ENCODE results near the gene CCDC102A. TPM values are rescaled to one million over a fixed set of nuclear protein-coding genes. Genes with fewer than 3 reads are reported as not detected.

CCDC102A gene
- total RNA-seq, 2 experiments from 2014 or later, result 8.8 to 9.0 TPM

DNA sequence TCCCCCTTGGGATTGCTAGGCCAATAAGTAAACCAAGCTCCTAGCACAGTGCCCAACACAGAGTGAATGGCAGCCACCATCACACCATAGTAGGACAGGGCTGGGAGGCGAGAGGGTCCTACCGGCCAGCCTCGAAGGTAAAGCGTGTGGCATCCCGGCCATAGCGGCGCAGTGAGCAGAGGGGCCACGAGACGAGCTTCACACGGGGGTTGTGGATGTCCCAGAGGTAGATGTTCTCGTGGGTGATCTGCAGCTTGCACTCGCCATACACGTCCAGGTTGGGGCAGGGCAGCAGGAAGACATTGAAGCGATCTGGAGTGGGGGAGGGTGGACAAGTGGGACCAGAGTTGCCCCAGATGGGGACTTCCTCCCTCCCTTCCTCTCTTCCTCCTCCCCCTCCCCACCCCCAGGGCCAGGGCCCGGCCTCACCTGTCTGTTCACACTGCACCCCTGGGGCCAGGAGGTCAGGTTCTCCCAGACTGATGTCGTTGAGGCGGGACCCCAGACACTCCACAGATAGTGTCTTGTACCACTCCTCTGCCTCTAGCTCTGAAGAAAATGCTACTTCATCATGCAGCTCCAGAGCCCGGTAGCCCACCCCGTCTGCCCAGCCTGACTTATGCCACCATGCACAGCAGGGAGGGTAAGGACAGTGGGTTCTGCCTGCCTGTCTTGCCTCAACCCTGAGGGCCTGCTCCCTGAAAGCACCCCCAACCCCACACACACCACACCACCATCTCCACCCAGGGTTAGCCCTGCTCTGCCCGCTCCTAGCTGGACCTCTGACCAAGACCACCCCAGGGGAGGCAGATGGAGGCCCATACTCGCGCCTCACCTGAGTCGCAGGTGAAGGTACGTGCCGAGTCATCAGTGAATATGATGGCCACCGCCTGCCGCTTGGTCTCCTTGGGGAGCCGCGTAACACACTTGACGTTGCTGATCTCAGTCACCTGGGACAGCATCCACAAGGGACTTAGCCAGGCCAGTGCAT lies 61.4 kb downstream of the CCDC102A start:
- no peak overlapping the region for H3K4me3 Mint-ChIP-seq
- H3K27ac Mint-ChIP-seq, result peak overlapping the region; percentile 72
- POLR2A ChIA-PET, result interaction anchor here (0.8 kb wide), 1 partner anchor 260 kb away, joined by 3 read pairs; the partner anchor contains the start of gene KATNB1
- peaks cover 6% of the 10 kb centered on the region for H3K36me3 Mint-ChIP-seq (ENCODE audit: low read depth)
- intact Hi-C loops (cut with DNase I, micrococcal nuclease), result loop anchor here (1.0 kb wide), 2 partner anchors 44 to 61 kb away; partner anchors contain the start of gene CCDC102A (in 1 of the 2)
- peaks cover 19% of the 10 kb centered on the region for H3K4me1 Mint-ChIP-seq
- H3K27me3 Mint-ChIP-seq, result no peaks in the 10 kb centered on the region
- ATAC-seq, result peak; percentile 1
- CTCF ChIA-PET, result interaction anchor here (0.6 to 4.9 kb wide), 14 partner anchors 8 to 1096 kb away, joined by 3 to 32 read pairs (median 4); partner anchors contain the start of gene POLR2C
- no peaks in the 10 kb centered on the region for H3K9me3 Mint-ChIP-seq (ENCODE audit: low read depth)
- DNase-seq, result peak; percentile 34

DNA sequence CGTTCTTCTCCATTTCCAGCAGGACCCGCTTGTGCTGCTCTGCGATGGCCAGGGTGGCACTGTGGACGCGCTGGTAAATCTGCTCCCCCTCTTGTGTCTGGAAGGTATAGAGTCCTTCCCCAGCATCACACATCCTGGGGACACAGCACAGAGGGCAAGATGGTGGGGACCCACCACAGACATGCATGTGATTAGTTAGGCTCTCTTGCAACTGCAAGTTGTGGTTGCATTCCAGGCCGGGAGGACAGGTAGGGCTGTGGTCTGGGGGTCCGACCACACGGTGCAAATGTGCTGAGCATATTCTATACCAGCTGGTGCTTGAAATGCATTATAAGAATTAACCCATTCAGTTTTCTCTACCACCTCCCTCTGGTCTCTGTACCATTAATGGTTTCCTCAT lies 62.5 kb downstream of the CCDC102A start:
- Mint-ChIP-seq H3K27ac (no peak overlapping the region), H3K36me3 (ENCODE audit: low read depth) (peaks cover 7% of the 10 kb centered on the region), H3K9me3 (ENCODE audit: low read depth) (no peaks in the 10 kb centered on the region), H3K27me3 (no peaks in the 10 kb centered on the region), H3K4me1 (peaks cover 15% of the 10 kb centered on the region), H3K4me3 (no peak overlapping the region)
- POLR2A ChIA-PET, result no interaction called here
- ATAC-seq (no peak), DNase-seq (no peak)
- intact Hi-C loops (cut with DNase I, micrococcal nuclease), result no loop called here
- CTCF ChIA-PET, result interaction anchor here (1.0 to 4.9 kb wide), 5 partner anchors 8 to 55 kb away, joined by 3 to 32 read pairs (median 5); partner anchors contain the start of gene POLR2C

DNA sequence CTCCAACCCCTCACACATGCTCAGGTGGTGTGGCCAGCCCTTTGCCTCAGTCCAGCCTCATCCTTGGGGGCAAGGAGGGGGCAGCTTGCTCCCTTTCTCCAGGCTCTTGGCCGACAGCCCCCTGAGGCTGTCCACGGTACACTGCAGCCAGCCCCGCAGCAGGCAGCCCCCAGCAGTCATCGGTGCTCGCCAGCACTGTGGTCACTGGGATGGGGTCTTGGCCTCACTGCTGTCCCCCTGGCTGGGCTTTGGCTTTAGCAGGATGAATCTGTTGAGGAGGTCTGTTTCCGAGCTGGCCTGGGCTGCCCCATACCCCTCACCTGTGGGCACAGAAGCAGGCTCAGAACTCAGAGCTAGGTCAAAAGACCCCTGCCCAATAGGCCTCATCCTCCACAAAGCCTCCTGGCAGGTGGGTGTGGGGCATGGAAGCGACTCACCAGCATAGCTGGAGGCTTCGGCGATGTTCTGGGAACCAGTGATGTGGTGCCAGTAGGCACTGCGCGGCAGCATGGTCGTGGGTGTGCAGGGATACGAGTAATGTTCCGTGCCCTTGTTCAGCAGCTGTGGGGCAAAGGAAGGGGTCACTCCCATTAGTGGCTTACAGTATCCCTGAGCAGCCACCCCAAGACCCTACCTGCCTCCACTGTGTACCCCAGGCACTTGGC lies 63.1 kb downstream of the CCDC102A start:
- intact Hi-C loops (cut with DNase I, micrococcal nuclease), result no loop called here
- Mint-ChIP-seq H3K27me3 (no peaks in the 10 kb centered on the region), H3K4me1 (peaks cover 15% of the 10 kb centered on the region), H3K27ac (no peak overlapping the region), H3K9me3 (ENCODE audit: low read depth) (no peaks in the 10 kb centered on the region), H3K36me3 (ENCODE audit: low read depth) (peaks cover 12% of the 10 kb centered on the region), H3K4me3 (no peak overlapping the region)
- POLR2A ChIA-PET, result no interaction called here
- ATAC-seq (no peak), DNase-seq (no peak)
- CTCF ChIA-PET, result interaction anchor here (0.9 to 4.9 kb wide), 4 partner anchors 8 to 27 kb away, joined by 3 to 32 read pairs (median 8); partner anchors contain the start of genes CIAPIN1 and POLR2C

DNA sequence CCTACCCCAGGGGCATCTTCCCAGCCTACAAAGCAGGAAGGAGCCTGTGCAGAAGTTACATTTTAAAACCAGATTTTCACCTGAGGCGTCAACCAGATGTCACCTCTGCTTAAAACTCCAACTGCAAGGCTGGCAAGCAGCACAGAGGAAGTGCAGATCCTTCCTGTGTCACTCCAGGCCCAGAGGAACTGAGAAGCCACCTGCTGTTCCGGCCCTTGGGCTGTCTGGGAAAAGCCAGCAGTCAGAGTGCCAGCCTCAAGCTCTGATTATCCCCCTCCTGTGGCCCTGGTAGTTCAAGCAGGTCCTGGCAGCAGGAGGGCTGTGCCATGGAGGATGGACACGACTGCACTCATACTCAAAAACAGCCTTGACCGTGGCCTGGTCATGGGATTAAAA lies 63.7 kb downstream of the CCDC102A start:
- Mint-ChIP-seq H3K27ac (peak overlapping the region; percentile 19), H3K36me3 (ENCODE audit: low read depth) (peaks cover 15% of the 10 kb centered on the region), H3K4me1 (peaks cover 15% of the 10 kb centered on the region), H3K9me3 (ENCODE audit: low read depth) (no peaks in the 10 kb centered on the region), H3K27me3 (no peaks in the 10 kb centered on the region), H3K4me3 (no peak overlapping the region)
- ChIA-PET CTCF (interaction anchor here (0.5 to 4.9 kb wide), 5 partner anchors 9 to 483 kb away, joined by 3 to 32 read pairs (median 3); partner anchors contain the start of genes CIAPIN1, NLRC5 and POLR2C), POLR2A (no interaction called here)
- intact Hi-C loops (cut with DNase I, micrococcal nuclease), result no loop called here
- DNase-seq (no peak), ATAC-seq (no peak)

DNA sequence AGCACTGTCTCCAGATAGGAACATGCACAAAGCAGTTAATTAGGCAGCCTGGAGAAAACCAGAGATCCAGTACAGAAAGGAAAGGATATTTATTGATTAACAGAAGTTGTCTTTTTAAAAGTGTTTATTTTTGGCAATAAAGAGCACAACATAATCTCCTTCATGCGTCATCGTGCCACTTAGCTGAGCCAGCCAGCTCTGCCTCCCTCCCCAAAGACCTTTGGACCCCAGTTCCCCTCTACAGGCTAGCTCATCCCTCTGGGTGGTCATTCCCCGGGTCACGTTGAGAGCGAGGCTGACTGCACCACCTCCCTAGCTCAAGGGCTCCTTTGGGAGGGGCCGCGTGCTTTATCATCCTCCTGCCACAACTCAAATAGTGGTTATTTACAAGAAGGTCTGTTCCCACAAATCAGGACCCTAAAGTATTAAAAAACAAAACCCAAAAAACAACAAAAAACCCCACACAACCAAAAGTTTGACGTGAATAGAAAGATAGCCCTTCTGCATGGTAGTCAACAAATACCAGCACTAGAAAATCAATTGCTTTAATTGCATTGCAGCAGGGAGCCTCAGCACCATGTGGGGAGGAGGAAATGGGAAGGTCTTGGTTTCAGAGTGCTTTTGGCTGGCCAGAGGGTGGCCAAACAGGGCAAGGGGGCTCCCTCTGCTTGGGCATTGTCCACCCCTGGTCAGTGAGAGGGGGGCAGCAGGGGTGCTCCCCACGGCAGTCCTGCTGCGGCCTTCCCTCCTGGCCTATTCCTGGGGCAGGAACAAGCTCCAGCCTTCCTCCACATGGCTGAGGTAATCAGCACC lies 64.3 kb downstream of the CCDC102A start:
- Mint-ChIP-seq H3K27me3 (no peaks in the 10 kb centered on the region), H3K4me3 (no peak overlapping the region), H3K4me1 (peaks cover 15% of the 10 kb centered on the region), H3K9me3 (ENCODE audit: low read depth) (no peaks in the 10 kb centered on the region), H3K36me3 (ENCODE audit: low read depth) (peaks cover 19% of the 10 kb centered on the region), H3K27ac (peak overlapping the region; percentile 21)
- DNase-seq (no peak), ATAC-seq (no peak)
- CTCF ChIA-PET, result interaction anchor here (0.5 to 4.9 kb wide), 5 partner anchors 10 to 483 kb away, joined by 3 to 32 read pairs (median 3); partner anchors contain the start of genes NLRC5 and POLR2C
- POLR2A ChIA-PET, result no interaction called here
- intact Hi-C loops (cut with DNase I, micrococcal nuclease), result no loop called here

DNA sequence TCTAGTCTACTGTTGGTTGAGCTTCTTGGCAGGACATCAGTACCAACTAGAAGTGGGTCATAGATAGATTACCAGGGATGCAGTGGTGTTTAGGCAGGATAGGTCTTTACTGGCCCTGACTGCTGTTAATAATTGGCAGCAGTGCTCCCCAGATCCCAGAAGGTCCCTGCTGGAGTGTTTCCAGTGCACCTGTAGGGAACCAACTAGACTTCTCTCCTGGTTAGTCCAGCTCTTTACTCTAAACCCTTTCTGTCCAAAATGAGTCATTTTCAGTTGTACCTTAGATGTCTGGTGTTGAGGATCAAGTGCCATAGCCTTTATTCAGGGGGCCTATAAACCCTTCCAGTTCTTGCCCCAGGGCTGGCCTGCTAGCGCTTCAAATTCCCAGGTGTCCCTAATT lies 65.2 kb downstream of the CCDC102A start:
- CTCF ChIA-PET, result interaction anchor here (1.0 kb wide), 2 partner anchors 49 to 51 kb away, joined by 3 read pairs; no protein-coding TSS in a partner anchor
- intact Hi-C loops (cut with DNase I, micrococcal nuclease), result no loop called here

DNA sequence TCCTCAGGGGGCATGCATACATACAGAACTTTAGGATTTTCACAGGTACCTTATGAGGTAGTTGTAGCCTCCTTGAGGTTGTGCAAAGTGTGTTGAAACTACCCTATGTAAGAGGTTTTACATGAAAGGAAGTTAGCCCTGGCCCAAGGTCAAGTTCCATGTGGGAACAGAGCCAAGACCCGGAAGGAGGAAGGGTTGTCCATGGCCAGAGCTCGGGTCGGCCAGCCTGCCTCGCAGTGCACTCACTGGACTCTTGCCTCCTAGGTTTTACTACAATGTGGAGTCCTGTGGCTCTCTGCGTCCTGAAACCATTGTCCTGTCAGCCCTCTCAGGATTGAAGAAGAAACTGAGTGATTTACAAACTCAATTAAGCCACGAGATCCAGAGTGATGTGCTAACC lies 65.7 kb downstream of the CCDC102A start:
- Mint-ChIP-seq H3K27ac (no peak overlapping the region), H3K27me3 (no peaks in the 10 kb centered on the region), H3K4me1 (peaks cover 9% of the 10 kb centered on the region), H3K9me3 (ENCODE audit: low read depth) (no peaks in the 10 kb centered on the region), H3K36me3 (ENCODE audit: low read depth) (peaks cover 24% of the 10 kb centered on the region), H3K4me3 (no peak overlapping the region)
- ATAC-seq (no peak), DNase-seq (no peak)
- CTCF ChIA-PET, result interaction anchor here (1.0 kb wide), 2 partner anchors 49 to 52 kb away, joined by 3 read pairs; no protein-coding TSS in a partner anchor
- intact Hi-C loops (cut with DNase I, micrococcal nuclease), result no loop called here
- POLR2A ChIA-PET, result no interaction called here

More for the DNA sequence above, 65.2 kb downstream of the CCDC102A start:
- peaks cover 19% of the 10 kb centered on the region for H3K36me3 Mint-ChIP-seq (ENCODE audit: low read depth)
- H3K27me3 Mint-ChIP-seq, result no peaks in the 10 kb centered on the region
- H3K27ac Mint-ChIP-seq, result no peak overlapping the region
- DNase-seq (no peak), ATAC-seq (no peak)
- no peaks in the 10 kb centered on the region for H3K9me3 Mint-ChIP-seq (ENCODE audit: low read depth)
- H3K4me3 Mint-ChIP-seq, result no peak overlapping the region
- peaks cover 10% of the 10 kb centered on the region for H3K4me1 Mint-ChIP-seq
- POLR2A ChIA-PET, result no interaction called here

DNA sequence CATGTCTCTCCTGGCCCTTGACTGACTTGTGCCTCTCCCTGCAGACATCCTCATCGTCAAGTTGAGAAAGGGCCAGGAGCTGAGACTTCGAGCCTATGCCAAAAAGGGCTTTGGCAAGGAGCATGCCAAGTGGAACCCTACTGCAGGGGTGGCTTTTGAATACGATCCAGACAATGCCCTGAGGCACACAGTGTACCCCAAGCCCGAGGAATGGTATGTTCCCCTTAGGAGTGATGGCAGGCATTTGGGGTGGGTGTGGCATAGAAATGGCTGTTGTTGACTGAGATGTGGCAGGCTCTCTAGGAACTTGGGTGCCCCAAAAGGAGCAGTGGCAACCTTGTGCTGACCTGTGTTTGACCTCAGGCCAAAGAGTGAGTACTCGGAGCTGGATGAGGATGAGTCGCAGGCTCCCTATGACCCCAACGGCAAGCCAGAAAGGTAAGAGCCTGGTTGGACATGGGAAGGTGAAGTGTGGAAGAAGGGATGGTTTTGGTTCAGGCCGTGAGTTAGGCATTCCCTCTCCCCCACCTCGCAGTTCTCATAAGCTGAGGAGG lies 66.4 kb downstream of the CCDC102A start:
- DNase-seq, result no peak
- ChIA-PET CTCF (no interaction called here), POLR2A (no interaction called here)
- ATAC-seq, result no peak
- Mint-ChIP-seq H3K27ac (no peak overlapping the region), H3K4me3 (no peak overlapping the region), H3K27me3 (no peaks in the 10 kb centered on the region), H3K36me3 (ENCODE audit: low read depth) (peaks cover 26% of the 10 kb centered on the region), H3K9me3 (ENCODE audit: low read depth) (no peaks in the 10 kb centered on the region), H3K4me1 (peaks cover 6% of the 10 kb centered on the region)
- intact Hi-C loops (cut with DNase I, micrococcal nuclease), result no loop called here

DNA sequence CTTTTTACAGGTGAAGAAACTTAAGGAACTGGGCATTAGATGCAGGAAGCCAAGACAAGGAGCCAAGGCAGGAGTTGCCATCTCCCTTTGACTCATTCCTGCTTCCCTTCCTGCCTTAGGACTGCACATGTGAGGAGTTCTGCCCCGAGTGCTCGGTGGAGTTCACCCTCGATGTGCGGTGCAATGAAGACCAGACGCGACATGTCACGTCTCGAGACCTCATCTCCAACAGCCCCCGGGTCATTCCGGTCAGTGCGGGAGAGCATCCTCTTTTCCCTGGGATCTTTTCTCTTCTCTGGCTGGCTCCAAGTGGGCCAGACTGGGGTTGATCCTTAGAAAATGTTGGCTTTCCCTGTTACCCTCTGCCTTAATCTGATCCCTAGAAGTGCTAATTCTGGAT lies 67.3 kb downstream of the CCDC102A start:
- Mint-ChIP-seq H3K36me3 (ENCODE audit: low read depth) (peaks cover 34% of the 10 kb centered on the region), H3K4me3 (no peak overlapping the region), H3K27me3 (no peaks in the 10 kb centered on the region), H3K9me3 (ENCODE audit: low read depth) (no peaks in the 10 kb centered on the region), H3K4me1 (peaks cover 14% of the 10 kb centered on the region), H3K27ac (no peak overlapping the region)
- DNase-seq, result no peak
- POLR2A ChIA-PET, result no interaction called here
- ATAC-seq, result no peak
- intact Hi-C loops (cut with DNase I, micrococcal nuclease), result no loop called here
- CTCF ChIA-PET, result no interaction called here

DNA sequence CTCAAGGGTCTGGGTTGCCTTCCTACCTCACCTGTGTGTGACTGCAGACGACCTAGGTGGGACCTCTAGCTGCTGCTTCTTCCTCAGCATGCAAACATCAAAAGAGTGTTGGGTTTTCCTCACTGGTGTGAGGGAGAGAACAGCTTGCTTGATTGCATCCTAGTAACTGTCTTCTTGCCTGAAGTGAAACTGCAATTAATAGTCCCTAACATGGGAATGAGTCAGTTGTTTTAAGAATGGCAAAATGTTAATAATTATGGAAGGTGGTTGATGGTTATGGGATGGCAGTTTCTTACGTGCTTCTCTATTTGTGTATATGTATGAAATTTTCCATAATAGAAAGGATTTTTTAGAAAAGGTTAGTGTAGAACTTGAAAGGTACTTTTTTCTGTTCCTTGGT lies 68.0 kb downstream of the CCDC102A start:
- DNase-seq, result no peak
- Mint-ChIP-seq H3K4me3 (no peak overlapping the region), H3K4me1 (peaks cover 21% of the 10 kb centered on the region), H3K9me3 (ENCODE audit: low read depth) (no peaks in the 10 kb centered on the region), H3K36me3 (ENCODE audit: low read depth) (peaks cover 37% of the 10 kb centered on the region), H3K27me3 (no peaks in the 10 kb centered on the region), H3K27ac (peak overlapping the region; percentile 38)
- intact Hi-C loops (cut with DNase I, micrococcal nuclease), result no loop called here
- ATAC-seq, result no peak
- POLR2A ChIA-PET, result no interaction called here
- CTCF ChIA-PET, result interaction anchor here (0.7 kb wide), 1 partner anchor 21 kb away, joined by 3 read pairs; no protein-coding TSS in a partner anchor
